ENCODE measurements around the gene SPATS2L. TPM values are rescaled to one million over a fixed set of nuclear protein-coding genes. Genes with fewer than 3 reads are reported as not detected.

SPATS2L gene
- total RNA-seq, 4 donors from 2014 or later: 60.7 to 81.3 (median 61.3) TPM

DNA sequence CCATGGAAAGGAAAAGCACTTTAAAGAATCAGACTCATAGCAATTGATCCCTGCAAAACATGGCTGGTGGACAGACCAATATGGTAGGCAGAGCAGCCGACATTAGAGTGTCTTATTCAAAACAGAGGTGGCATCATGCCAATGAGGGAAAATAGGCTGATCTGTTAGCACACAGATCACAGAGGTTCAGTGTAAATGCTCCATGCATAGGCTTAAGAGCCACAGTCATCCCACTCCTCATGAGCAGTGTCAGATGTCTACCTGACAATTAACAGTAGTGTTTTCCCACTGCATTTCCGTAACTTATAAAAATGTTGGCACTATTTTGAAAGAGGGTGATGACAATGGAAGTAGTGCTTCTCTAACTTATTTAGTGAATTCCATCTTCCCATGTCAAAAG is 86.7 kb downstream of the SPATS2L start:
- TF ChIP-seq, protein P1, sequence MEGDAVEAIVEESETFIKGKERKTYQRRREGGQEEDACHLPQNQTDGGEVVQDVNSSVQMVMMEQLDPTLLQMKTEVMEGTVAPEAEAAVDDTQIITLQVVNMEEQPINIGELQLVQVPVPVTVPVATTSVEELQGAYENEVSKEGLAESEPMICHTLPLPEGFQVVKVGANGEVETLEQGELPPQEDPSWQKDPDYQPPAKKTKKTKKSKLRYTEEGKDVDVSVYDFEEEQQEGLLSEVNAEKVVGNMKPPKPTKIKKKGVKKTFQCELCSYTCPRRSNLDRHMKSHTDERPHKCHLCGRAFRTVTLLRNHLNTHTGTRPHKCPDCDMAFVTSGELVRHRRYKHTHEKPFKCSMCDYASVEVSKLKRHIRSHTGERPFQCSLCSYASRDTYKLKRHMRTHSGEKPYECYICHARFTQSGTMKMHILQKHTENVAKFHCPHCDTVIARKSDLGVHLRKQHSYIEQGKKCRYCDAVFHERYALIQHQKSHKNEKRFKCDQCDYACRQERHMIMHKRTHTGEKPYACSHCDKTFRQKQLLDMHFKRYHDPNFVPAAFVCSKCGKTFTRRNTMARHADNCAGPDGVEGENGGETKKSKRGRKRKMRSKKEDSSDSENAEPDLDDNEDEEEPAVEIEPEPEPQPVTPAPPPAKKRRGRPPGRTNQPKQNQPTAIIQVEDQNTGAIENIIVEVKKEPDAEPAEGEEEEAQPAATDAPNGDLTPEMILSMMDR (IDR thresholded peaks at IDR 0.05): no peak
- no peak for TF ChIP-seq POLR2A (IDR thresholded peaks at IDR 0.05)
- H3K4me3 ChIP-seq (ENCODE audit: low read depth, poor library complexity, severe bottlenecking): no peak overlapping the region
- WGBS, 2 donors: 81 to 88% methylated on average over 2 of the region's 2 CpGs
- no peak for DNase-seq (ENCODE audit: low spot score in 2 of 2)
- intact Hi-C loops (cut with DNase I; ENCODE audit: low total_unique reads): no loop called here

DNA sequence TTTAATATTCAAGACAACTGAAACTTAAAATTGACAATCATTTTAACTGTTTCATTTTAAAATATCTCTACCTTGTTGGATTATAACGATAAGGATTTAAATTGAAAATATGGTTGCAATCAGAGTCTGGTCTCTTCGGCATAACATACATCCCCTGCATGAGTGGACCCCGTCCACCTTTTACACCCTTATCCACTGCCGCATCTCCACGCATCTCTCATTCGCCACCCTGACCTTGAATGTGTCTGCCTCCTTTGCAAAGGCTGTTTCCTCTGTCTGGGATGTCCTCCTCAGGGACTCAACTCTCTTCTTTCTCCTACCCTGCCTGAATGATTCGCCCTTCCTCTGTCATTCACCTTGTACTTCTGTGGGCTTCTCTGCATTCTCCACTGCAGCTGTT is 87.6 kb downstream of the SPATS2L start:
- no peak overlapping the region for H3K4me3 ChIP-seq (ENCODE audit: low read depth, poor library complexity, severe bottlenecking)
- WGBS, 2 donors: 95% methylated on average over 7 of the region's 7 CpGs
- DNase-seq (ENCODE audit: low spot score in 2 of 2): no peak
- TF ChIP-seq POLR2A (IDR thresholded peaks at IDR 0.05): no peak
- TF ChIP-seq, protein P1 (IDR thresholded peaks at IDR 0.05): no peak
- intact Hi-C loops (cut with DNase I; ENCODE audit: low total_unique reads): no loop called here

DNA sequence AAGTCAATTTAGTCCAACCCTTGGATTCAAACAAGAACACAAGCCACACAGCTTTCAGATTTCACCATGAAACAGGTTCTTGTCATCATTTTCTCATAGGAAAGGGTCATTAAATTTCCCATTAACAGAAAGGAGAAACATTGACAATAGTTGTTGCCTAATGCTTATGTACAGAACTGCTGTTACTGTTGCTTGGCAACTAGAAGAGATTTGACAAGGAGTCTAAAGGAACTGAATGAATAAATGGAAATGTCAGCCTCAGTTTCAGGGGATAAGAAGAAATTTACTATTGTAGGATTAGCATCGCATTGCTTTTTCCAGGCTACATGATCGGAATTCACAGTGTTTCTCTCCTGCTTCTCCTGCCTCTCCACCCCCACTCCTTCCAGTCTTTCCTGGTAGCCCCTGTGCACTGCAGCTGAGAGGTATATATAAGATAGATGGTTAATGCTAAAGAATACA is 90.3 kb downstream of the SPATS2L start:
- intact Hi-C loops (cut with DNase I; ENCODE audit: low total_unique reads): no loop called here
- no peak overlapping the region for H3K4me3 ChIP-seq (ENCODE audit: low read depth, poor library complexity, severe bottlenecking)
- DNase-seq (ENCODE audit: low spot score in 2 of 2): no peak
- TF ChIP-seq, protein P1 (IDR thresholded peaks at IDR 0.05): no peak
- TF ChIP-seq POLR2A (IDR thresholded peaks at IDR 0.05): no peak
- 66 to 83% methylated on average over 2 of the region's 2 CpGs for WGBS, 2 donors

DNA sequence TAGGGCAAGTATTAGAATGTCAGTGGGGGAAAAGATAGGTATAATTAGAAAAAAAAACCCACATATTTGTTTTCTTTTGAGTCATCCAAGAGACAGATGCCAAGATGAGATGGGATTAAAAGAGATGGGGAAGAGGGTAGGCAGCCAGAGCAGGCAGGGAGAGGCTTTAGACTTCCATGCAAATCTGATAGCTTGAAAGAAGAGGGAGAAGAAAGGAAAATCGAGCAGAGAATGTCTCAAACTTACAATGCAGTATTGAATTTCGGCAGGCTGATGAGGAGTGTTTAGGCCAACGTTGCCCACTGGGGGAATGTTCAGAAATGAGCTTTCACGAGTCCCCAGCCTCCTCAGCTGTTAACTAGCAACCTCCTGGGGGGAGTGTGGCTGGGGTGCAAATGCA is 91.3 kb downstream of the SPATS2L start:
- no peak overlapping the region for H3K4me3 ChIP-seq (ENCODE audit: low read depth, poor library complexity, severe bottlenecking)
- intact Hi-C loops (cut with DNase I; ENCODE audit: low total_unique reads): no loop called here
- TF ChIP-seq POLR2A (IDR thresholded peaks at IDR 0.05): no peak
- TF ChIP-seq, protein P1 (IDR thresholded peaks at IDR 0.05): no peak
- no peak for DNase-seq (ENCODE audit: low spot score in 2 of 2)
- 70 to 78% methylated on average over 4 of the region's 4 CpGs for WGBS, 2 donors

DNA sequence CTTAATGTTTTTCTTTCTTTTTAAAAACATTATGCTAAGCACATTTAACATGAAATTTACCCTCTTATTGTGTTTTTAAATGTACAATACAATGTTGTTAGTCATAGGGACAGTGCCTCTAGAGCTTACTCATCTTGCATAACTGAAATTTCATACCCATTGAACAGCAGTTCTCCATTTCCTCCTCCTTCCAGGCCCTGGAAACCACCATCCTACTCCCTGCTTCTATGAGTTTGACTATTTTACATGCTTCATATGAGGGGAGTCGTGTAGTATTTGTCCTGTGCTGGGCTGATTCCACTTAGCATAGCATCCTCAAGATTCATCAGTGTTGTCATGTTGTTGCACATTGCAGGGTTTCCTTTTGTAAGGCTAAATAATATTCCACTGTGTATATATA is 92.6 kb downstream of the SPATS2L start:
- no peak for DNase-seq (ENCODE audit: low spot score in 2 of 2)
- H3K4me3 ChIP-seq (ENCODE audit: low read depth, poor library complexity, severe bottlenecking): no peak overlapping the region
- intact Hi-C loops (cut with DNase I; ENCODE audit: low total_unique reads): no loop called here
- 89 to 95% methylated on average over 1 of the region's 1 CpG for WGBS, 2 donors
- TF ChIP-seq POLR2A (IDR thresholded peaks at IDR 0.05): no peak
- TF ChIP-seq, protein P1 (IDR thresholded peaks at IDR 0.05): no peak

DNA sequence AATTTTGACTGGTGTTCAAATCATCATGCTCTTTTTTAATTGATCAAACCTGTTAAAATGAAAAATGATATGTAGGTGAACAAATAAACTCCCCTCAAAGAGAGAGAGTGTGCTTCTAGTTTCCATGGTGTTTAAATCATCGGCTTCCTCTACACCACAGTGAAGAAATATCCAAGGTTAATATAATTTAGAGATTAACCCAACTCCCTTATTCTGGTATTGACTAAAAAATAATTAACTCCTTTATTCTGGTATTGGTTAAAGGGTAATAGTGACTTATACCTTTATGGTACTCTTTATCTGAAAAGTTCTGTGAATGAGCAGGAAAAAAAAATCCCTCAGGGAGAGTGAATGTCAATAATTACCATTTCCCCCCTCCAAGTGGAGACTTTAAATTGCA is 93.1 kb downstream of the SPATS2L start:
- intact Hi-C loops (cut with DNase I; ENCODE audit: low total_unique reads): no loop called here
- H3K4me3 ChIP-seq (ENCODE audit: low read depth, poor library complexity, severe bottlenecking): no peak overlapping the region
- TF ChIP-seq, protein P1 (IDR thresholded peaks at IDR 0.05): no peak
- no peak for TF ChIP-seq POLR2A (IDR thresholded peaks at IDR 0.05)
- no peak for DNase-seq (ENCODE audit: low spot score in 2 of 2)
- WGBS, 2 donors: 94 to 100% methylated on average over 1 of the region's 1 CpG

Data from lower leg skin (tissue), 4 donors.